ENCODE results near the gene CACUL1.

GRCh38 chr10:118754556-118755423, at the start of gene CACUL1:
- peak in 4 of 11 experiments; percentile 17 to 48 (median 22) for TF ChIP-seq CTCF (IDR thresholded peaks at IDR 0.05 in 8 of 11, conservative IDR thresholded peaks at IDR 0.05 in 3 of 11)
- TF ChIP-seq POLR2A (IDR thresholded peaks at IDR 0.05): peak in 2 of 3 donors; percentile 55 to 73
